Left renal pelvis (tissue), 4 donors: ENCODE measurements around the gene NAT14. TPM values are rescaled to one million over a fixed set of nuclear protein-coding genes. Genes with fewer than 3 reads are reported as not detected.

ENCODE experiments used
- DNase-seq, 4 donors: peaks; one replicate each; pipeline ENCODE4 v3.0.0-alpha.2; 2013; ENCODE audit warnings: low read depth in 4 of 4, low spot score in 3 of 4
- polyA plus RNA-seq, 4 donors: library from polyadenylated mRNA; unstranded; fragments of 120-200 nt; gene quantifications; one replicate each; pipeline ENCODE4 v1.2.1, GENCODE V29; 2013; ENCODE audit not compliant: insufficient read length in 4 of 4

Gene NAT14
- polyA plus RNA-seq, 4 donors: 31.4 to 56.7 (median 46.4) TPM

- DNase-seq: peak; percentile 74 to 83 (median 82)
Observed at GRCh38 chr19:55452749-55453346, 32.1 kb upstream of the NAT14 start.

- no peak for DNase-seq
Observed at GRCh38 chr19:55453511-55454260, 31.3 kb upstream of the NAT14 start.

- DNase-seq: no peak
Observed at GRCh38 chr19:55454787-55455243, 30.2 kb upstream of the NAT14 start.

GRCh38 chr19:55455576-55456235, 29.3 kb upstream of the NAT14 start:
- no peak for DNase-seq

GRCh38 chr19:55456347-55456746, 28.6 kb upstream of the NAT14 start:
- DNase-seq: no peak

- no peak for DNase-seq
Observed at GRCh38 chr19:55457683-55458457, 27.1 kb upstream of the NAT14 start.

GRCh38 chr19:55459551-55459949, 25.4 kb upstream of the NAT14 start:
- DNase-seq: no peak

- DNase-seq: no peak
Observed at GRCh38 chr19:55459950-55460657, 24.9 kb upstream of the NAT14 start.

GRCh38 chr19:55460670-55461258, 24.2 kb upstream of the NAT14 start:
- DNase-seq: no peak

GRCh38 chr19:55461259-55461973, 23.6 kb upstream of the NAT14 start, which contains the start of gene ISOC2:
Gene ISOC2, minus strand, starts transcription at chr19:55461642. Its CDS starts 5,156 bp downstream, at chr19:55456486.
- DNase-seq: peak; percentile 98 to 99 (median 99)

GRCh38 chr19:55461974-55462626, 22.9 kb upstream of the NAT14 start:
- DNase-seq: no peak

- no peak for DNase-seq
Observed at GRCh38 chr19:55462722-55463121, 22.3 kb upstream of the NAT14 start.

GRCh38 chr19:55463583-55464031, 21.4 kb upstream of the NAT14 start:
- DNase-seq: no peak

GRCh38 chr19:55464039-55464661, 20.8 kb upstream of the NAT14 start:
- DNase-seq: no peak

GRCh38 chr19:55464662-55465054, 20.3 kb upstream of the NAT14 start, which contains the start of gene C19orf85:
Gene C19orf85, minus strand, starts transcription at chr19:55464751. Its CDS starts 197 bp downstream, at chr19:55464554.
- DNase-seq: no peak

GRCh38 chr19:55465460-55466240, 19.3 kb upstream of the NAT14 start:
- DNase-seq: no peak

- no peak for DNase-seq
Observed at GRCh38 chr19:55466241-55466614, 18.8 kb upstream of the NAT14 start.
